Tibial artery (tissue), 4 donors: Measurements from ENCODE around the gene CCDC71.

Experiments
- DNase-seq, 2 donors: peaks; one replicate each; pipeline ENCODE4 v3.0.0-alpha.2; 2019
- H3K27ac ChIP-seq, 2 donors: fragments of 200-600 bp; sonication (generic) in 1 of 2; 1 replicate in 1 of 2; 2 replicates in 1 of 2; pipeline ENCODE4 v1.5.1; 2018 to 2019; ENCODE audit warnings: mild to moderate bottlenecking in 1 of 2
- H3K27me3 ChIP-seq, 2 donors: fragments of 200-600 bp; sonication (generic) in 1 of 2; one replicate each; pipeline versions ENCODE4 v1.5.1 to v1.6.0; 2016 to 2019
- H3K36me3 ChIP-seq, 3 donors: fragments of 200-600 bp; sonication (generic) in 2 of 3; one replicate each; pipeline ENCODE4 v1.5.1; 2016 to 2019; ENCODE audit warnings: mild to moderate bottlenecking in 2 of 3
- H3K4me1 ChIP-seq, 4 donors: fragments of 200-600 bp; sonication (generic) in 2 of 4; 1 replicate in 3 of 4; 2 replicates in 1 of 4; pipeline ENCODE4 v1.5.1; 2016 to 2019
- H3K4me3 ChIP-seq, 2 donors: fragments of 200-600 bp; sonication (generic) in 1 of 2; 1 replicate in 1 of 2; 2 replicates in 1 of 2; pipeline ENCODE4 v1.5.1; 2018 to 2019; ENCODE audit warnings: mild to moderate bottlenecking in 2 of 2
- H3K9me3 ChIP-seq, 3 donors: fragments of 200-600 bp; sonication (generic) in 1 of 3; one replicate each; pipeline ENCODE4 v1.5.1; 2016 to 2019
- intact Hi-C: fragments of 100-400 bp; cut with DNase I; formaldehyde crosslinking; loops from one replicate; pipeline ENCODE4 v1.15.0; 2023; ENCODE audit warnings: low total_unique reads
- TF ChIP-seq, protein P1 (sequence below), 2 experiments: fragments of 200-600 bp in 1 of 2; fragments of 450-650 bp in 1 of 2; IDR thresholded peaks; one replicate each; pipeline ENCODE4 v1.5.1; 2017 to 2019; ENCODE audit warnings: antibody characterized with exemption in 2 of 2, mild to moderate bottlenecking in 1 of 2, moderate library complexity in 1 of 2

CCDC71 gene

GRCh38 chr3:49119036-49119435, 47.1 kb downstream of the CCDC71 start:
- peak overlapping the region; percentile 80 to 83 for H3K4me3 ChIP-seq
- H3K27me3 ChIP-seq: no peaks in the 10 kb centered on the region
- peak overlapping the region; percentile 91 to 96 for H3K27ac ChIP-seq
- no peaks in the 10 kb centered on the region for H3K9me3 ChIP-seq
- TF ChIP-seq, protein P1, sequence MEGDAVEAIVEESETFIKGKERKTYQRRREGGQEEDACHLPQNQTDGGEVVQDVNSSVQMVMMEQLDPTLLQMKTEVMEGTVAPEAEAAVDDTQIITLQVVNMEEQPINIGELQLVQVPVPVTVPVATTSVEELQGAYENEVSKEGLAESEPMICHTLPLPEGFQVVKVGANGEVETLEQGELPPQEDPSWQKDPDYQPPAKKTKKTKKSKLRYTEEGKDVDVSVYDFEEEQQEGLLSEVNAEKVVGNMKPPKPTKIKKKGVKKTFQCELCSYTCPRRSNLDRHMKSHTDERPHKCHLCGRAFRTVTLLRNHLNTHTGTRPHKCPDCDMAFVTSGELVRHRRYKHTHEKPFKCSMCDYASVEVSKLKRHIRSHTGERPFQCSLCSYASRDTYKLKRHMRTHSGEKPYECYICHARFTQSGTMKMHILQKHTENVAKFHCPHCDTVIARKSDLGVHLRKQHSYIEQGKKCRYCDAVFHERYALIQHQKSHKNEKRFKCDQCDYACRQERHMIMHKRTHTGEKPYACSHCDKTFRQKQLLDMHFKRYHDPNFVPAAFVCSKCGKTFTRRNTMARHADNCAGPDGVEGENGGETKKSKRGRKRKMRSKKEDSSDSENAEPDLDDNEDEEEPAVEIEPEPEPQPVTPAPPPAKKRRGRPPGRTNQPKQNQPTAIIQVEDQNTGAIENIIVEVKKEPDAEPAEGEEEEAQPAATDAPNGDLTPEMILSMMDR (IDR thresholded peaks at IDR 0.05): no peak
- intact Hi-C loops: no loop called here
- H3K4me1 ChIP-seq: peaks cover 5 to 26% (median 20%) of the 10 kb centered on the region in 4 donors
- no peak for DNase-seq
- H3K36me3 ChIP-seq: peaks cover 72 to 81% (median 80%) of the 10 kb centered on the region in 3 donors
